Suprapubic skin (tissue), 4 donors: ENCODE results near the gene AFP. TPM values are rescaled to one million over a fixed set of nuclear protein-coding genes. Genes with fewer than 3 reads are reported as not detected.

Experiments
- DNase-seq, 2 donors: peaks; one replicate each; pipeline ENCODE4 v3.0.0-alpha.2; 2019; ENCODE audit warnings: low spot score in 2 of 2
- H3K27ac ChIP-seq: fragments of 200-600 bp; sonication (generic); one replicate; pipeline ENCODE4 v1.5.1; 2019
- H3K27me3 ChIP-seq: fragments of 200-600 bp; sonication (generic); one replicate; pipeline ENCODE4 v1.5.1; 2019
- H3K36me3 ChIP-seq: fragments of 200-600 bp; sonication (generic); one replicate; pipeline ENCODE4 v1.5.1; 2019
- H3K4me1 ChIP-seq: fragments of 200-600 bp; sonication (generic); one replicate; pipeline ENCODE4 v1.5.1; 2019
- H3K4me3 ChIP-seq: fragments of 200-600 bp; sonication (generic); one replicate; pipeline ENCODE4 v1.5.1; 2019; ENCODE audit warnings: mild to moderate bottlenecking
- H3K9me3 ChIP-seq: fragments of 200-600 bp; sonication (generic); one replicate; pipeline ENCODE4 v1.5.1; 2019
- EP300 ChIP-seq: sonication (generic); formaldehyde crosslinking; IDR thresholded peaks from one replicate; pipeline ENCODE4 v1.6.1; 2017; ENCODE audit warnings: antibody characterized with exemption
- POLR2A ChIP-seq, 2 donors: fragments of 450-650 bp; IDR thresholded peaks; one replicate each; pipeline ENCODE4 v1.6.1; 2017; ENCODE audit warnings: antibody characterized with exemption in 2 of 2, mild to moderate bottlenecking in 2 of 2, moderate library complexity in 2 of 2
- POLR2AphosphoS5 ChIP-seq, 3 donors: sonication (generic); formaldehyde crosslinking; IDR thresholded peaks; one replicate each; pipeline ENCODE4 v1.6.1; 2017; ENCODE audit warnings: antibody characterized with exemption in 3 of 3
- WGBS: methylation state at CpG from one replicate; pipeline ENCODE4 v1.1.5; 2018; 5-methylcytosine and 5-hydroxymethylcytosine counted together
- total RNA-seq, 4 donors: library from RNA; depleted of rRNA; stranded (reverse); fragments of >200 nt; gene quantifications; one replicate each; pipeline ENCODE4 v1.1.0, GENCODE V29; 2016
- TF ChIP-seq, protein P1 (sequence below), 2 donors: fragments of 200-600 bp in 1 of 2; fragments of 450-650 bp in 1 of 2; sonication (generic) in 1 of 2; IDR thresholded peaks; one replicate each; pipeline ENCODE4 v1.5.1; 2016 to 2019; ENCODE audit warnings: antibody characterized with exemption in 2 of 2, mild to moderate bottlenecking in 1 of 2, moderate library complexity in 1 of 2

AFP gene
- total RNA-seq, 4 donors from 2014 or later = not detected

DNA sequence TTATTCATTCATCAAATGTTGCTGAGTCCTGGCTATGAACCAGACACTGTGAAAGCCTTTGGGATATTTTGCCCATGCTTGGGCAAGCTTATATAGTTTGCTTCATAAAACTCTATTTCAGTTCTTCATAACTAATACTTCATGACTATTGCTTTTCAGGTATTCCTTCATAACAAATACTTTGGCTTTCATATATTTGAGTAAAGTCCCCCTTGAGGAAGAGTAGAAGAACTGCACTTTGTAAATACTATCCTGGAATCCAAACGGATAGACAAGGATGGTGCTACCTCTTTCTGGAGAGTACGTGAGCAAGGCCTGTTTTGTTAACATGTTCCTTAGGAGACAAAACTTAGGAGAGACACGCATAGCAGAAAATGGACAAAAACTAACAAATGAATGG, 1.7 kb upstream of the AFP start:
- DNase-seq = no peak
- Histone ChIP-seq H3K4me3 (no peak overlapping the region), H3K4me1 (no peaks in the 10 kb centered on the region), H3K27me3 (no peaks in the 10 kb centered on the region), H3K36me3 (no peaks in the 10 kb centered on the region), H3K27ac (no peak overlapping the region), H3K9me3 (no peaks in the 10 kb centered on the region)
- WGBS = 40% methylated on average over 3 of the region's 3 CpGs
- TF ChIP-seq, protein P1, sequence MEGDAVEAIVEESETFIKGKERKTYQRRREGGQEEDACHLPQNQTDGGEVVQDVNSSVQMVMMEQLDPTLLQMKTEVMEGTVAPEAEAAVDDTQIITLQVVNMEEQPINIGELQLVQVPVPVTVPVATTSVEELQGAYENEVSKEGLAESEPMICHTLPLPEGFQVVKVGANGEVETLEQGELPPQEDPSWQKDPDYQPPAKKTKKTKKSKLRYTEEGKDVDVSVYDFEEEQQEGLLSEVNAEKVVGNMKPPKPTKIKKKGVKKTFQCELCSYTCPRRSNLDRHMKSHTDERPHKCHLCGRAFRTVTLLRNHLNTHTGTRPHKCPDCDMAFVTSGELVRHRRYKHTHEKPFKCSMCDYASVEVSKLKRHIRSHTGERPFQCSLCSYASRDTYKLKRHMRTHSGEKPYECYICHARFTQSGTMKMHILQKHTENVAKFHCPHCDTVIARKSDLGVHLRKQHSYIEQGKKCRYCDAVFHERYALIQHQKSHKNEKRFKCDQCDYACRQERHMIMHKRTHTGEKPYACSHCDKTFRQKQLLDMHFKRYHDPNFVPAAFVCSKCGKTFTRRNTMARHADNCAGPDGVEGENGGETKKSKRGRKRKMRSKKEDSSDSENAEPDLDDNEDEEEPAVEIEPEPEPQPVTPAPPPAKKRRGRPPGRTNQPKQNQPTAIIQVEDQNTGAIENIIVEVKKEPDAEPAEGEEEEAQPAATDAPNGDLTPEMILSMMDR (IDR thresholded peaks at IDR 0.05) = peak in 1 of 2 donors; percentile 22
- TF ChIP-seq POLR2AphosphoS5 (IDR thresholded peaks at IDR 0.05) = no peak
- TF ChIP-seq EP300 = no peak
- no peak for TF ChIP-seq POLR2A (IDR thresholded peaks at IDR 0.05)

GRCh38 chr4:73436674-73437557, 895 bp downstream of the AFP start:
- no peak overlapping the region for H3K27ac ChIP-seq
- TF ChIP-seq POLR2AphosphoS5 (IDR thresholded peaks at IDR 0.05) (no peak), POLR2A (IDR thresholded peaks at IDR 0.05) (no peak), EP300 (no peak)
- TF ChIP-seq, protein P1 (IDR thresholded peaks at IDR 0.05) = no peak
- no peaks in the 10 kb centered on the region for H3K9me3 ChIP-seq
- no peak for DNase-seq
- no peak overlapping the region for H3K4me3 ChIP-seq
- H3K4me1 ChIP-seq = no peaks in the 10 kb centered on the region
- WGBS = 77% methylated on average over 3 of the region's 3 CpGs
- no peaks in the 10 kb centered on the region for H3K27me3 ChIP-seq
- H3K36me3 ChIP-seq = no peaks in the 10 kb centered on the region

GRCh38 chr4:73437558-73437956, 1.5 kb downstream of the AFP start:
- H3K9me3 ChIP-seq = no peaks in the 10 kb centered on the region
- no peaks in the 10 kb centered on the region for H3K36me3 ChIP-seq
- H3K4me1 ChIP-seq = no peaks in the 10 kb centered on the region
- TF ChIP-seq, protein P1 (IDR thresholded peaks at IDR 0.05) = no peak
- TF ChIP-seq EP300 = no peak
- no peak for TF ChIP-seq POLR2AphosphoS5 (IDR thresholded peaks at IDR 0.05)
- no peak for TF ChIP-seq POLR2A (IDR thresholded peaks at IDR 0.05)
- DNase-seq = no peak
- no peak overlapping the region for H3K27ac ChIP-seq
- H3K27me3 ChIP-seq = no peaks in the 10 kb centered on the region
- no peak overlapping the region for H3K4me3 ChIP-seq

- 80% methylated on average over 1 of the region's 1 CpG for WGBS
- no peak for DNase-seq
- Histone ChIP-seq H3K4me3 (no peak overlapping the region), H3K4me1 (no peaks in the 10 kb centered on the region), H3K27me3 (no peaks in the 10 kb centered on the region), H3K9me3 (no peaks in the 10 kb centered on the region), H3K27ac (no peak overlapping the region), H3K36me3 (no peaks in the 10 kb centered on the region)
- TF ChIP-seq, protein P1 (IDR thresholded peaks at IDR 0.05) = no peak
- TF ChIP-seq POLR2A (IDR thresholded peaks at IDR 0.05) = no peak
Measured at GRCh38 chr4:73438048-73438447, 2.0 kb downstream of the AFP start.

DNA sequence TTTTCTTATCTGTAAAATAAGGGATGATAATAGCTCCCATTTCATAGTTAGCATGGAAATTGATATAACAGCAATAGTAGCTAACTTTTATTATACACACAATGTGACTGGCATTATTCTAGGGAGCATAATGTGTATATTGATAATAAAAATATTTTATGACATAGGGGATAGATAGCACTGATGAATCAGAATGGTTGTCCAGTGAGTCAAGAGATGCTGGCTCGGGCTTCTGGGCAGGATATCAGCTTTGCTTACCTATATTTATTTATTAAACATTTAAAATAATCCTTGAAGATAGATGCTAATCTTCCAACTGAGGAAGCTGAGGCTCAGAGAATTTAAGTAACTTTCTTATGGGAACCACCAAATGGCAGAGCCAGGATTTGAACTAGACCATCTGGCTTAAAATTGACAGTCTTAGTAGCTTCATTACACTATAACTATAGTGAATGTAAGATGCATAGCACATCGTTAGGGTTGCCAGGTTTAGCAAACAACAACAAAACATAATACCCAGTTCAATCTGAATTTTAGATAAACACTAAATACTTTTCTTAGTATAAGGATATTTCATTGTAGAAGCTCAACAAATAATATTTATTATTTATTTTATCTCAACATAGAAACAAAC, 2.7 kb downstream of the AFP start:
- TF ChIP-seq EP300 (no peak), POLR2AphosphoS5 (IDR thresholded peaks at IDR 0.05) (no peak), POLR2A (IDR thresholded peaks at IDR 0.05) (no peak)
- TF ChIP-seq, protein P1 (IDR thresholded peaks at IDR 0.05) = no peak
- DNase-seq = no peak
- Histone ChIP-seq H3K27me3 (no peaks in the 10 kb centered on the region), H3K9me3 (no peaks in the 10 kb centered on the region), H3K36me3 (no peaks in the 10 kb centered on the region), H3K4me3 (no peak overlapping the region), H3K27ac (no peak overlapping the region), H3K4me1 (no peaks in the 10 kb centered on the region)
- WGBS = 78% methylated on average over 2 of the region's 2 CpGs
